ENCODE results near the gene DYNLRB2. TPM values are rescaled to one million over a fixed set of nuclear protein-coding genes. Genes with fewer than 3 reads are reported as not detected.
A peak's percentile ranks its signal among the peaks of the same experiment; 100 is the strongest.

Gene DYNLRB2
- total and polyA plus RNA-seq, 2 of the 13 experiments (the other 11 are each of a cell fraction or from before 2014, with no cell fraction given), result not detected

DNA sequence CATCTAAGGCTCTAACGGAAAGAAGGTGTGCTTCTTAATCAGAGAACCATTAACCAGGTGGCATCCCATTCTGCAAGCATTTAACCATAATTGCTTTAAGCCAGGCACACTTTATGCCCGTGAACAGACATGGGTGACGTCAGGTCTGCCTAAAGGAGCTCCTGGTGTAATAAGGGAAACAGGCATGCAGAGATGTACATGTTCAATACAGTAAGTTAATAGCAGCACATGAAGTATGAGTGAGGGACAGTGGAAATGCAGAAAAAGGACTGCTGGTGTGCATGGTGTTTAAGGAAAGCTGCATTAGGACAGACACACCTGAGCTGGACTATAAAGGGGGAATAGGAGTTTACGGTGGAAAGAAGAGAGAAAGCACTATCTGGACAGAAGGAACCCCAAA lies 18.6 kb downstream of the DYNLRB2 start:
- H3K27ac ChIP-seq (ENCODE audit: extremely low read length, insufficient read depth, low read length), result no peak overlapping the region
- no peak overlapping the region for H3K4me3 ChIP-seq (replicated peaks in 1 of 3; ENCODE audit: insufficient read depth in 1 of 3, low read depth in 2 of 3, low read length in 3 of 3)
- no peaks in the 10 kb centered on the region for H3K4me1 ChIP-seq (ENCODE audit: insufficient read depth, low read length)
- FAIRE-seq, result no peak
- ATAC-seq, result no peak
- no peak for DNase-seq (ENCODE audit: low spot score)
- no peaks in the 10 kb centered on the region for H3K9me3 ChIP-seq (ENCODE audit: low read length)
- H3K27me3 ChIP-seq (ENCODE audit: control insufficient read depth in 1 of 2, insufficient read depth in 2 of 2, low read length in 2 of 2), result peaks cover 0 to 19% of the 10 kb centered on the region in 2 experiments; a peak in 1 of 5 replicates
- H3K4me2 ChIP-seq (ENCODE audit: low read depth, low read length), result no peak overlapping the region
- no peaks in the 10 kb centered on the region for H3K79me2 ChIP-seq (ENCODE audit: insufficient read depth, low read length)
- H3K36me3 ChIP-seq (replicated peaks in 1 of 2; ENCODE audit: control insufficient read depth in 1 of 2, insufficient read depth in 2 of 2, low read length in 2 of 2), result no peaks in the 10 kb centered on the region
- H3K9ac ChIP-seq (ENCODE audit: insufficient read depth, low read depth, low read length), result no peak overlapping the region
- H2AFZ ChIP-seq (ENCODE audit: low read length), result no peak overlapping the region
- 17% methylated on average over 4 of the region's 4 CpGs for WGBS (ENCODE audit: low lambda C conversion rate)
- TF ChIP-seq ATF7 (IDR thresholded peaks at IDR 0.05) (peak; percentile 50), ATF7 (CRISPR knock-in tag; IDR thresholded peaks at IDR 0.05) (no peak), CREB1 (IDR thresholded peaks at IDR 0.05) (peak; percentile 70), CREB1 (CRISPR knock-in tag; IDR thresholded peaks at IDR 0.05) (no peak), RORA (CRISPR knock-in tag; IDR thresholded peaks at IDR 0.05) (no peak)
- no TSS peak for BruUV-seq (replicated peaks)
- ChIA-PET POLR2A (no interaction called here), CTCF (ENCODE audit: low intra/inter-chr PET ratio, low total read pairs) (no interaction called here)
- in situ Hi-C loops (cut with HindIII; ENCODE audit: extremely low pct_ligation_motif_present, low pct_unique_long_range_greater_than_20kb), result no loop called here
- no peaks in the 10 kb centered on the region for H4K20me1 ChIP-seq (ENCODE audit: insufficient read depth, low read length)
- intact Hi-C loops (cut with micrococcal nuclease; ENCODE audit: unreplicated experiment), result no loop called here

GRCh38 chr16:80563066-80563465 lies 22.3 kb downstream of the DYNLRB2 start:
- intact Hi-C loops (cut with micrococcal nuclease; ENCODE audit: unreplicated experiment), result no loop called here
- in situ Hi-C loops (cut with HindIII; ENCODE audit: extremely low pct_ligation_motif_present, low pct_unique_long_range_greater_than_20kb), result no loop called here
- 15% methylated on average over 3 of the region's 3 CpGs for whole genome bisulfite sequencing (ENCODE audit: low lambda C conversion rate)
- no peak for TF ChIP-seq FOXP1 (IDR thresholded peaks at IDR 0.05)
- TF ChIP-seq FOXP1 (CRISPR knock-in tag; IDR thresholded peaks at IDR 0.05), result no peak
- no peak for TF ChIP-seq ZNF10 (CRISPR knock-in tag; IDR thresholded peaks at IDR 0.05; ENCODE audit: borderline replicate concordance, low read depth)
- no peak for TF ChIP-seq ZNF619 (CRISPR knock-in tag; IDR thresholded peaks at IDR 0.05)
- TF ChIP-seq BRD4 (CRISPR knock-in tag; IDR thresholded peaks at IDR 0.05), result no peak
- TF ChIP-seq MEIS1 (CRISPR knock-in tag; IDR thresholded peaks at IDR 0.05; ENCODE audit: borderline replicate concordance), result no peak
- TF ChIP-seq HNRNPLL (IDR thresholded peaks at IDR 0.05; ENCODE audit: low read depth, low read length, poor library complexity, severe bottlenecking), result no peak
- no peak for TF ChIP-seq KDM5A (IDR thresholded peaks at IDR 0.05; ENCODE audit: borderline replicate concordance, low read length)
- no peak for TF ChIP-seq MIER3 (CRISPR knock-in tag; IDR thresholded peaks at IDR 0.05; ENCODE audit: borderline replicate concordance)
- TF ChIP-seq ZMAT3 (CRISPR knock-in tag; conservative IDR thresholded peaks at IDR 0.05), result no peak
- no peak for TF ChIP-seq RXRA (CRISPR knock-in tag; IDR thresholded peaks at IDR 0.05)
- no peak for TF ChIP-seq HOXA9 (CRISPR knock-in tag; IDR thresholded peaks at IDR 0.05; ENCODE audit: borderline replicate concordance)
- no peak for TF ChIP-seq MEIS2 (CRISPR knock-in tag; IDR thresholded peaks at IDR 0.05)
- TF ChIP-seq ZNF432 (CRISPR knock-in tag; IDR thresholded peaks at IDR 0.05; ENCODE audit: borderline replicate concordance), result no peak
- TF ChIP-seq, protein P1, sequence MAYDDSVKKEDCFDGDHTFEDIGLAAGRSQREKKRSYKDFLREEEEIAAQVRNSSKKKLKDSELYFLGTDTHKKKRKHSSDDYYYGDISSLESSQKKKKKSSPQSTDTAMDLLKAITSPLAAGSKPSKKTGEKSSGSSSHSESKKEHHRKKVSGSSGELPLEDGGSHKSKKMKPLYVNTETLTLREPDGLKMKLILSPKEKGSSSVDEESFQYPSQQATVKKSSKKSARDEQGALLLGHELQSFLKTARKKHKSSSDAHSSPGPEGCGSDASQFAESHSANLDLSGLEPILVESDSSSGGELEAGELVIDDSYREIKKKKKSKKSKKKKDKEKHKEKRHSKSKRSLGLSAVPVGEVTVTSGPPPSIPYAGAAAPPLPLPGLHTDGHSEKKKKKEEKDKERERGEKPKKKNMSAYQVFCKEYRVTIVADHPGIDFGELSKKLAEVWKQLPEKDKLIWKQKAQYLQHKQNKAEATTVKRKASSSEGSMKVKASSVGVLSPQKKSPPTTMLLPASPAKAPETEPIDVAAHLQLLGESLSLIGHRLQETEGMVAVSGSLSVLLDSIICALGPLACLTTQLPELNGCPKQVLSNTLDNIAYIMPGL (CRISPR knock-in tag; IDR thresholded peaks at IDR 0.05; ENCODE audit: borderline replicate concordance in 1 of 2, low read depth in 1 of 2), result no peak
- no peak for TF ChIP-seq ZNF773 (CRISPR knock-in tag; IDR thresholded peaks at IDR 0.05; ENCODE audit: borderline replicate concordance)
- TF ChIP-seq KDM5B (CRISPR knock-in tag; IDR thresholded peaks at IDR 0.05; ENCODE audit: borderline replicate concordance), result no peak

More at GRCh38 chr16:80563066-80563465, 22.3 kb downstream of the DYNLRB2 start:
- no peaks in the 10 kb centered on the region for H3K4me1 ChIP-seq (ENCODE audit: insufficient read depth, low read length)
- POLR2A ChIA-PET, result no interaction called here
- no peak overlapping the region for H2AFZ ChIP-seq (ENCODE audit: low read length)
- H3K79me2 ChIP-seq (ENCODE audit: insufficient read depth, low read length), result no peaks in the 10 kb centered on the region
- H3K4me2 ChIP-seq (ENCODE audit: low read depth, low read length), result no peak overlapping the region
- ATAC-seq, result no peak
- no peaks in the 10 kb centered on the region for H3K9me3 ChIP-seq (ENCODE audit: low read length)
- H4K20me1 ChIP-seq (ENCODE audit: insufficient read depth, low read length), result no peaks in the 10 kb centered on the region
- H3K27me3 ChIP-seq (ENCODE audit: control insufficient read depth in 1 of 2, insufficient read depth in 2 of 2, low read length in 2 of 2), result peaks cover 0 to 28% of the 10 kb centered on the region in 2 experiments; a peak in 1 of 5 replicates
- no peak overlapping the region for H3K9ac ChIP-seq (ENCODE audit: insufficient read depth, low read depth, low read length)
- H3K4me3 ChIP-seq (replicated peaks in 1 of 3; ENCODE audit: insufficient read depth in 1 of 3, low read depth in 2 of 3, low read length in 3 of 3), result no peak overlapping the region
- no peak for DNase-seq (ENCODE audit: low spot score)
- no peaks in the 10 kb centered on the region for H3K36me3 ChIP-seq (replicated peaks in 1 of 2; ENCODE audit: control insufficient read depth in 1 of 2, insufficient read depth in 2 of 2, low read length in 2 of 2)
- FAIRE-seq, result no peak
- no peak overlapping the region for H3K27ac ChIP-seq (ENCODE audit: extremely low read length, insufficient read depth, low read length)
- no TSS peak for BruUV-seq (replicated peaks)
- CTCF ChIA-PET (ENCODE audit: low intra/inter-chr PET ratio, low total read pairs), result no interaction called here

All from HepG2 (cell line).